Esophagus squamous epithelium (tissue), 5 donors: ENCODE results near the gene ACIN1. TPM values are rescaled to one million over a fixed set of nuclear protein-coding genes. Genes with fewer than 3 reads are reported as not detected.

Experiments used
- DNase-seq: peaks from one replicate; lab custom pipeline; 2025; lab: John Stamatoyannopoulos, UW
- H3K27ac ChIP-seq, 4 donors: fragments of 200-600 bp; sonication (generic); one replicate each; pipeline ENCODE4 v1.5.1; 2016 to 2019; ENCODE audit warnings: mild to moderate bottlenecking in 1 of 4
- H3K27me3 ChIP-seq, 4 donors: fragments of 200-600 bp; sonication (generic); 1 replicate in 3 of 4; 2 replicates in 1 of 4; pipeline versions ENCODE4 v1.5.1 to v1.6.0; 2017 to 2021; ENCODE audit warnings: antibody characterized with exemption in 1 of 4
- H3K36me3 ChIP-seq, 3 donors: fragments of 200-600 bp; sonication (generic); one replicate each; pipeline ENCODE4 v1.5.1; 2016 to 2019
- H3K4me1 ChIP-seq, 3 donors: fragments of 200-600 bp; sonication (generic); one replicate each; pipeline ENCODE4 v1.5.1; 2017 to 2019
- H3K4me3 ChIP-seq, 4 donors: fragments of 200-600 bp; sonication (generic); 1 replicate in 3 of 4; 2 replicates in 1 of 4; pipeline ENCODE4 v1.5.1; 2016 to 2019; ENCODE audit warnings: mild to moderate bottlenecking in 2 of 4, moderate library complexity in 1 of 4
- H3K9me3 ChIP-seq, 3 donors: fragments of 200-600 bp; sonication (generic); one replicate each; pipeline ENCODE4 v1.5.1; 2016 to 2019
- POLR2A ChIP-seq, 4 donors: fragments of 450-650 bp; IDR thresholded peaks; one replicate each; pipeline ENCODE4 v1.6.1; 2017; ENCODE audit warnings: antibody characterized with exemption in 4 of 4, mild to moderate bottlenecking in 4 of 4, moderate library complexity in 3 of 4
- WGBS, 2 donors: methylation state at CpG; one replicate each; pipeline ENCODE4 v1.1.5; 2018; 5-methylcytosine and 5-hydroxymethylcytosine counted together
- intact Hi-C: fragments of 100-400 bp; cut with DNase I; formaldehyde crosslinking; loops from one replicate; pipeline ENCODE4 v1.15.0; 2022
- total RNA-seq, 4 donors: library from RNA; depleted of rRNA; stranded (reverse); fragments of >200 nt; gene quantifications; one replicate each; pipeline ENCODE4 v1.1.0, GENCODE V29; 2016
- TF ChIP-seq, protein P1 (sequence below), 6 experiments: fragments of 450-650 bp in 4 of 6; fragments of 200-600 bp in 2 of 6; sonication (generic) in 2 of 6; IDR thresholded peaks; one replicate each; pipeline ENCODE4 v1.5.1; 2016 to 2019; ENCODE audit warnings: antibody characterized with exemption in 6 of 6, mild to moderate bottlenecking in 4 of 6, moderate library complexity in 4 of 6
- donor health status: DM: yes; HTN: yes; CAD: no.

The ACIN1 gene
- total RNA-seq, 4 donors from 2014 or later: 51.4 to 107 (median 83.0) TPM

DNA sequence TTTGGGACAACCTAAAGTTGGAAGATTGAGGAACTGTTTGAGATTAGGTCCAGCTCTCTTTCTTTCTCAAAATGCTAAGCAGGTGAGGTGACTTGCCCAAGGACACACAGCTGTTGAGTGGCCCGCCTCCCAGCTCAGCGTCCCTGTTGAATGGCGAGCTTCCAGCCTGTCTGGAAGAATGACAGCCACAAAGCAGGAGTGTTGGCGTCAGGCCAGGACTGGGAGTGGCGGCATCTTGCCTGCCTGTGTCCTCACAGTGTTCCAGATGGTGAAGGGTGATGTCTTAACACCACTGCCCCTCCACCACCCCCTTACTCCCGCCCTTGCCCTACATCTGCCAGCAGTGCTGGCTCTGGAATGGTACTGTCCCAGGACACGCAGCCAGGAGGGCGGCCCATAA, 28.5 kb upstream of the ACIN1 start:
- peak overlapping the region in 1 of 4 donors; percentile 2 for H3K27ac ChIP-seq

GRCh38 chr14:23122086-23122485, 27.1 kb upstream of the ACIN1 start:
- intact Hi-C loops: no loop called here
- H3K27me3 ChIP-seq: no peaks in the 10 kb centered on the region
- H3K9me3 ChIP-seq: no peaks in the 10 kb centered on the region
- no peak for DNase-seq
- TF ChIP-seq POLR2A (IDR thresholded peaks at IDR 0.05): no peak
- TF ChIP-seq, protein P1, sequence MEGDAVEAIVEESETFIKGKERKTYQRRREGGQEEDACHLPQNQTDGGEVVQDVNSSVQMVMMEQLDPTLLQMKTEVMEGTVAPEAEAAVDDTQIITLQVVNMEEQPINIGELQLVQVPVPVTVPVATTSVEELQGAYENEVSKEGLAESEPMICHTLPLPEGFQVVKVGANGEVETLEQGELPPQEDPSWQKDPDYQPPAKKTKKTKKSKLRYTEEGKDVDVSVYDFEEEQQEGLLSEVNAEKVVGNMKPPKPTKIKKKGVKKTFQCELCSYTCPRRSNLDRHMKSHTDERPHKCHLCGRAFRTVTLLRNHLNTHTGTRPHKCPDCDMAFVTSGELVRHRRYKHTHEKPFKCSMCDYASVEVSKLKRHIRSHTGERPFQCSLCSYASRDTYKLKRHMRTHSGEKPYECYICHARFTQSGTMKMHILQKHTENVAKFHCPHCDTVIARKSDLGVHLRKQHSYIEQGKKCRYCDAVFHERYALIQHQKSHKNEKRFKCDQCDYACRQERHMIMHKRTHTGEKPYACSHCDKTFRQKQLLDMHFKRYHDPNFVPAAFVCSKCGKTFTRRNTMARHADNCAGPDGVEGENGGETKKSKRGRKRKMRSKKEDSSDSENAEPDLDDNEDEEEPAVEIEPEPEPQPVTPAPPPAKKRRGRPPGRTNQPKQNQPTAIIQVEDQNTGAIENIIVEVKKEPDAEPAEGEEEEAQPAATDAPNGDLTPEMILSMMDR (IDR thresholded peaks at IDR 0.05): no peak
- H3K4me3 ChIP-seq: no peak overlapping the region
- peak overlapping the region in 1 of 4 donors; percentile 54 for H3K27ac ChIP-seq
- peaks cover 0 to 11% (median 0%) of the 10 kb centered on the region in 3 donors for H3K36me3 ChIP-seq
- 85 to 100% methylated on average over 4 to 6 of the region's 6 CpGs for WGBS, 2 donors
- H3K4me1 ChIP-seq: peaks cover 0 to 49% (median 19%) of the 10 kb centered on the region in 3 donors

More for the DNA sequence above, 28.5 kb upstream of the ACIN1 start:
- intact Hi-C loops: no loop called here
- Histone ChIP-seq H3K4me1 (peaks cover 0 to 49% (median 19%) of the 10 kb centered on the region in 3 donors), H3K27me3 (no peaks in the 10 kb centered on the region), H3K36me3 (peaks cover 0 to 24% (median 0%) of the 10 kb centered on the region in 3 donors), H3K4me3 (no peak overlapping the region), H3K9me3 (no peaks in the 10 kb centered on the region)
- no peak for DNase-seq
- TF ChIP-seq, protein P1 (IDR thresholded peaks at IDR 0.05): no peak
- TF ChIP-seq POLR2A (IDR thresholded peaks at IDR 0.05): no peak
- 31 to 40% methylated on average over 2 of the region's 8 CpGs for WGBS, 2 donors

GRCh38 chr14:23121361-23121771, 26.4 kb upstream of the ACIN1 start:
- WGBS, 2 donors: 44 to 56% methylated on average over 6 of the region's 6 CpGs

DNA sequence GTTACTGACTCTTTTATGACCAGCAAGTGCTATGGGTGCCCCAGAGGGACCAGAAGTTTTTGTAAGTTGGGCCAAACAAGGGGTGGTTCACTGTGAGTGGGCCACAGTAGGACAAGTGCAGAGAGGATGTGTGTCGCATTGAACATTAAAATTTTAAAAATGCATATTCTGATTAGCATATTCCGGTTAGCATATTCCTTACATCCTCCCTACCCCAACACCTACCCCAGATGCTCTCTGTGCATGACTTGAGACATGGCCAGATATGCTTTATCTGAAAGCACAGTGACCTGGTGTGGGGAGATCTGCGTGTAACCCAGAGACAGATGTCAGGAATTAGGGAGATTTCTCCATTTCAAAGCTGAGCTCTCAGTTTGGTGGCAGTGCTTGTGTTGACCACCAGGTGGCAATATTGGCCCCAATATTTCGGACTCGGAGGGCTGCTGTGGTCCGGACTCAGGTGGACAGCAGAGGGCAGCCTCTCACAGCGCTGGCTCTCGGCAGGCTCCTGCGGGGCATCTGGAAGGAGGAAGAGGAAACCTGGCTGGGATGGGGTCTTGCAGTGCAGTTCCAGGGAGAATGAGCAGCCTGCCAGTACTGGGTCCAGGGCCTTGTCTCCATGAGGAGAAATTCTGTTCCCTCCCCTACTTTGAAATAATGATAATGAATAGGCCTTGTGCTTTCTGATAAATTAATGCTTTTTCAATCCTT, 25.8 kb upstream of the ACIN1 start:
- 22 to 54% methylated on average over 3 of the region's 9 CpGs for WGBS, 2 donors

More at GRCh38 chr14:23121361-23121771, 26.4 kb upstream of the ACIN1 start:
- no peaks in the 10 kb centered on the region for H3K9me3 ChIP-seq
- TF ChIP-seq, protein P1 (IDR thresholded peaks at IDR 0.05): no peak
- no peak for TF ChIP-seq POLR2A (IDR thresholded peaks at IDR 0.05)
- H3K27ac ChIP-seq: peak overlapping the region in 3 of 4 donors; percentile 18 to 54 (median 51)
- H3K27me3 ChIP-seq: peaks cover 0 to 6% (median 0%) of the 10 kb centered on the region in 4 donors
- intact Hi-C loops: loop anchor here (2.0 kb wide), 1 partner anchor 65 kb away; no protein-coding TSS in a partner anchor
- H3K36me3 ChIP-seq: peaks cover 0 to 3% (median 0%) of the 10 kb centered on the region in 3 donors
- H3K4me1 ChIP-seq: peaks cover 0 to 47% (median 19%) of the 10 kb centered on the region in 3 donors
- DNase-seq: no peak
- no peak overlapping the region for H3K4me3 ChIP-seq

More for the DNA sequence above, 25.8 kb upstream of the ACIN1 start:
- TF ChIP-seq, protein P1 (IDR thresholded peaks at IDR 0.05): peak; percentile 99 to 100 (median 100)
- TF ChIP-seq POLR2A (IDR thresholded peaks at IDR 0.05): peak in 1 of 4 donors; percentile 24
- Histone ChIP-seq H3K27me3 (peaks cover 0 to 7% (median 0%) of the 10 kb centered on the region in 4 donors), H3K36me3 (no peaks in the 10 kb centered on the region), H3K9me3 (no peaks in the 10 kb centered on the region), H3K4me1 (peaks cover 0 to 40% (median 19%) of the 10 kb centered on the region in 3 donors), H3K27ac (peak overlapping the region in 3 of 4 donors; percentile 18 to 54 (median 51)), H3K4me3 (no peak overlapping the region)
- DNase-seq: peak; percentile 41
- intact Hi-C loops: loop anchor here (2.0 kb wide), 1 partner anchor 66 kb away; no protein-coding TSS in a partner anchor
